Dendritic cell treated with granulocyte-macrophage colony-stimulating factor and Interleukin-4, amounts not matched to agents 40 ng/mL and 50 ng/mL, for 4 days (primary cell): Measurements from ENCODE around the gene COPS9.
A peak's percentile ranks its signal among the peaks of the same experiment; 100 is the strongest.

Source experiments
- H3K27ac Mint-ChIP-seq: one replicate; pipeline ENCODE4 v1.8.0; 2022; ENCODE audit warnings: mild to moderate bottlenecking, mixed read lengths
- H3K27me3 Mint-ChIP-seq: one replicate; pipeline ENCODE4 v1.8.0; 2022; ENCODE audit warnings: mild to moderate bottlenecking, mixed read lengths
- H3K36me3 Mint-ChIP-seq: one replicate; pipeline ENCODE4 v1.8.0; 2022; ENCODE audit warnings: low read depth, mixed read lengths
- H3K4me1 Mint-ChIP-seq: one replicate; pipeline ENCODE4 v1.8.0; 2022; ENCODE audit warnings: low read depth, mixed read lengths
- H3K4me3 Mint-ChIP-seq: one replicate; pipeline ENCODE4 v1.8.0; 2022; ENCODE audit warnings: mild to moderate bottlenecking, moderate library complexity, mixed read lengths
- H3K9me3 Mint-ChIP-seq: one replicate; pipeline ENCODE4 v1.8.0; 2022; ENCODE audit warnings: mixed read lengths
- intact Hi-C: fragments of 100-400 bp; cut with micrococcal nuclease; formaldehyde crosslinking; loops from one replicate; pipeline ENCODE4 v1.15.0; 2022

The COPS9 gene

DNA sequence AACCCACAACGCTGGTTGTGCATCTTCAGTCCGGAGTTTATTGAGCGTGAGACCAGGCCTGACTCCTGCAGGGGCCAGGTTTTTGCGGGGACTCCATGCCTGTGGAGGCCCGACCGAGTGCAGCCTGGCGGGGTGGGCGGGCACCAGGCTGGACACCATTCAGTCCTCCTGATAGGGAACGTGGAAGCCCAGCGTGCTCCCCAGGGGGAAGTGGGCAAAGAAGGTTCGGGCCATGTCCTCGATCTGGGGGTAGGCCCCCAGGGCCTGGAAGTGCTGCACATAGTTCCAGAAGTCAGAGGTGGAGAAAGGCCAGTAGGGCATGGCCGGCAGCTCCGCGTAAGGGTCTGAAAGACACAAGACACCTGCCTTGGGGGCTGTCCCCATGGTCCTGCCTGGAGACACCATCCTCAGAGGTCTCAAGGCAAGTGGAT is 2.9 kb upstream of the COPS9 start:
- Mint-ChIP-seq H3K27ac (no peak overlapping the region), H3K4me3 (no peak overlapping the region), H3K27me3 (peaks cover 36% of the 10 kb centered on the region), H3K9me3 (no peaks in the 10 kb centered on the region), H3K4me1 (peaks cover 32% of the 10 kb centered on the region), H3K36me3 (peaks cover 15% of the 10 kb centered on the region)
- intact Hi-C loops = no loop called here

GRCh38 chr2:240138254-240138984 is 2.3 kb upstream of the COPS9 start:
- Mint-ChIP-seq H3K9me3 (no peaks in the 10 kb centered on the region), H3K36me3 (peaks cover 22% of the 10 kb centered on the region), H3K4me1 (peaks cover 33% of the 10 kb centered on the region), H3K27ac (no peak overlapping the region), H3K27me3 (peaks cover 35% of the 10 kb centered on the region), H3K4me3 (no peak overlapping the region)
- intact Hi-C loops = no loop called here

DNA sequence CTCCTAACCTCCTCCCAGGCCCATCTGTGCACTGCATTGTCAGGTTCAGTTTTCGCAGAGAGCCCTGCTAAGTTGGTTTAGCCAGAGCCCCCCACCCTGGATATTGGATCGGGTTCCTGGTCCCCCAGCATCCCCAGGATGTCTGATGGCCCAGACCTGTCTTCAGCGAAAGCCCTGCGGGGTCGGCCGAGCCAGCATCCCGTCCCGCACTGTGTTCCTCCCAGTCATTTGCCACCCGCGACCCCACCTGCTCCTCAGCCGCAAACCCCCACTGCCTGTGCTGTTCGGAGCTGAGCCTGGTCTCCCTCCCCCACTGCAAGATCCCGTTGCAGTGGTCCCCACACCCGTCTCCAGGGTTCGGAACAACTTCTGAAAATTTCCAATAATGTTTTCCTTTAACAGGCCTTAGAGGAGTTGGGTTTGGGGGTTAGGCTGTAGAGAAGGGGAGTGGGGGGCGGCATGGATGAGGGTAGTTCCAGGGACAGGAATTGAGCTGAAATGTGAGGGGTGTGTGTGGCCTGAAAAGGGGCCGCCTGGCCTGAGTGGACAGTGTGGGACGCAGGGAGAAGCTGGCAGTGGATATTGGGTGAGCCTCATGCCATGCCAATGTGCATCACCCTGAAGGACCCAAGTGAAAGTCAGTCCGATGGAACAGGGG is 1.6 kb upstream of the COPS9 start:
- Mint-ChIP-seq H3K27me3 (peaks cover 30% of the 10 kb centered on the region), H3K9me3 (no peaks in the 10 kb centered on the region), H3K4me3 (no peak overlapping the region), H3K4me1 (peaks cover 33% of the 10 kb centered on the region), H3K27ac (no peak overlapping the region), H3K36me3 (peaks cover 28% of the 10 kb centered on the region)
- intact Hi-C loops = no loop called here

DNA sequence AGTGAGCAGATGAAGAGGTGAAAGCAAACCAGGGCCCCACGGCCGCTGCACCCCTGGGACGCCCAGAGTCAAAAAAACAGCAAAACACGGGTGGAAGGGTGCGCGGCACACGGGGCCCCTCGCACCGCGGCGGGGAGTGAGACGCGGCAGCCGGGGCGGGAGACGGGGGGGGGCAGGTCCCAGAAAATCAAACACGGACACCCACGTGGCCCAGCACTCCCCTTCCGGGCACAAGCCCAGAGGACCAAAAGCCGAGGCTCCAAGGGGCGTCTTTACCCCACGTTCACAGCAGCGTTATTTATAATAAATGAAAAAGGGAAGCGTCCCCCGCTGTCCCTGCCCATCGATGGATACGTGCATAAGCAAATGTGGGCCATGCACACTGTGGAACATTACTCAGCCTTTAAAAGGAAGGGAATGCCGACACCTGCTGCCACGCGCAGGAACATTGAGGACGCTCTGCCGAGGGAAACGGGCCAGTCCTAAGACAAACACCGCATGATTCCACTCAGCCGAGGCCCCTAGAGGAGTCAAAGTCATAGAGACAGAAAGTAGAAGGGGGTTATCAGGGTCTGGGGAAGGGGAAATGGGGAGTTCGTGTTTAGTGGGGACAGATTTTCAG is 677 bp upstream of the COPS9 start:
- H3K9me3 Mint-ChIP-seq = no peaks in the 10 kb centered on the region
- H3K27me3 Mint-ChIP-seq = peaks cover 27% of the 10 kb centered on the region
- intact Hi-C loops = no loop called here
- H3K27ac Mint-ChIP-seq = peak overlapping the region; percentile 85
- H3K4me1 Mint-ChIP-seq = peaks cover 33% of the 10 kb centered on the region
- peak overlapping the region; percentile 83 for H3K4me3 Mint-ChIP-seq
- H3K36me3 Mint-ChIP-seq = peaks cover 38% of the 10 kb centered on the region

GRCh38 chr2:240135706-240136012 is 446 bp downstream of the COPS9 start:
- Mint-ChIP-seq H3K36me3 (peaks cover 49% of the 10 kb centered on the region), H3K9me3 (no peaks in the 10 kb centered on the region), H3K27ac (peak overlapping the region; percentile 85), H3K27me3 (peaks cover 25% of the 10 kb centered on the region), H3K4me3 (peak overlapping the region; percentile 83), H3K4me1 (peaks cover 33% of the 10 kb centered on the region)
- intact Hi-C loops = no loop called here

GRCh38 chr2:240134956-240135520 is 1.1 kb downstream of the COPS9 start:
- Mint-ChIP-seq H3K4me3 (peak overlapping the region; percentile 83), H3K9me3 (no peaks in the 10 kb centered on the region), H3K4me1 (peaks cover 33% of the 10 kb centered on the region), H3K36me3 (peaks cover 55% of the 10 kb centered on the region), H3K27me3 (peaks cover 25% of the 10 kb centered on the region), H3K27ac (peak overlapping the region; percentile 85)
- intact Hi-C loops = no loop called here

- H3K27me3 Mint-ChIP-seq = peaks cover 24% of the 10 kb centered on the region
- H3K9me3 Mint-ChIP-seq = no peaks in the 10 kb centered on the region
- no peak overlapping the region for H3K27ac Mint-ChIP-seq
- H3K4me3 Mint-ChIP-seq = no peak overlapping the region
- H3K4me1 Mint-ChIP-seq = peaks cover 31% of the 10 kb centered on the region
- intact Hi-C loops = no loop called here
- peaks cover 61% of the 10 kb centered on the region for H3K36me3 Mint-ChIP-seq
These were observed 1.6 kb downstream of the COPS9 start for GRCh38 chr2:240134466-240134865.

- no peak overlapping the region for H3K4me3 Mint-ChIP-seq
- H3K4me1 Mint-ChIP-seq = peaks cover 26% of the 10 kb centered on the region
- peaks cover 15% of the 10 kb centered on the region for H3K27me3 Mint-ChIP-seq
- no peak overlapping the region for H3K27ac Mint-ChIP-seq
- H3K36me3 Mint-ChIP-seq = peaks cover 72% of the 10 kb centered on the region
- no peaks in the 10 kb centered on the region for H3K9me3 Mint-ChIP-seq
- intact Hi-C loops = no loop called here
These were observed 2.7 kb downstream of the COPS9 start for GRCh38 chr2:240133401-240133800.

DNA sequence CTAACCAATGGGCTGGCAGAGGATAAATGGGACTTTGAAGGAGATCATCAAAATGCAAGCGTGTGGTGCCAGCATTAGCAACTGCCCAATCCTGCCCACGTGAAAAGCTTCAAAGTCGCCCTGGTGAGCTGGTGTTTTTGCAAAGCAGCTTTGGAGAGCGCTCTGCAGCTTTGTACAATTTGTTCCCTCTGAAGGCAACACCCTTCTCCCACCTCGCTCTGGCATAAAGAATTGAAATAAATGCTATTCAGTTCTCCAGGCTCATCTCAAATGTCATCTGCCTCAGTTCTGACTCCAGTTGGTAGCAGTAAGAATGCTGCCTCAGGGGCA is 3.5 kb downstream of the COPS9 start:
- Mint-ChIP-seq H3K4me3 (no peak overlapping the region), H3K27me3 (peaks cover 8% of the 10 kb centered on the region), H3K27ac (no peak overlapping the region), H3K9me3 (no peaks in the 10 kb centered on the region), H3K36me3 (peaks cover 80% of the 10 kb centered on the region), H3K4me1 (peaks cover 26% of the 10 kb centered on the region)
- intact Hi-C loops = no loop called here

DNA sequence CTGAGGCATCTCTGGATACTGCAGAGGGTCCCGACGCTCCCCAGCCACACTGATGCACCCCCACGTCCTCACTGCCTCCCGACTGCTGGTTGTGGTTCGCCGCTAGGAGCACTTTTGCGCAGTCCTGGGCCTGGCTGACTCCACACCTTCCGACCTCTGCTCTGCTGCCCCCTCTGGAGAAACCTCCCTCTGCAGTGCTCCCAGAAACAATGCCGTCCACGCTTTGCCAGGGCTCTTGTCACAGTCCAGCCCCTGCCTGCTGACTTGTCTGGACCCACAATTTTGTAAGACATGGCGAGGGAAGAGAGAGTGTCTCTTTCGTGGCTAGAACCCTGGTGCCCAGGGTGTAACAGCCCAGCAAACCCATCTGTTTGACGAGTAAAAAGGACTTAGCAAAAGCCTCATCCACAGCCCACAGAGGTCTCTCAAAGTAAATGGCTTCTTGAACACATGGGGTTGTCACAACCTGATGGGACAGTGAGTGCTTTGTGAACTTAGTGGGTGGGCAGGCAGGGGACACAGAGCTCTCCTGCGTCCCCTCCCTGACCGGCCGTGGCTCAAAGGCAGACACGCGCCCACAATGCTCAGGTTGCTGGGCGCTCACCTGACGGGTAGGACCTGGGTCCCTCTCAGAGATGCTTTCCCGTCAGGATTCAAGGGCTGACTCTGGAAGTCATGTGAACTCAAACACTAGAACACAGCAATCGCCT is 4.0 kb downstream of the COPS9 start:
- Mint-ChIP-seq H3K36me3 (peaks cover 85% of the 10 kb centered on the region), H3K4me1 (peaks cover 23% of the 10 kb centered on the region), H3K4me3 (no peak overlapping the region), H3K9me3 (no peaks in the 10 kb centered on the region), H3K27ac (no peak overlapping the region), H3K27me3 (peaks cover 2% of the 10 kb centered on the region)
- intact Hi-C loops = no loop called here

DNA sequence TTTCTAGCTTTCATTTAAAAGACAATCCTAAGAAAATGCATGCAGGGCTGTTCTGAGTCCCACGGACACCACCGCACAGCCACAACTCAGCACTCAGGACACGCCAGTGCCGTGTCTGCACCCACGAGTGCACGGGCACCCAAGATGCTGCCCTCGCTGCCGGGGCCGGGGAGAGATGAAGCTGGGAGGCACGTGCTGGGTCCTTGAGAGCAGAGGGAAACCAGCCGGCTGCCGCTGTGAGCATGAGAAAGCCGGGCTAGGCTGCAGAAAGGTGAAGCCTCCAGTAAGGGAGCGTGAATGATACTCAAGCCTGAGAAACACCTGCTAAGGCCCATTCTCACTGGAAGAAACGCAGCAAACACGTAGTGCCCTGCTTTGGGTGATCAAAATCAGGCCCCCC is 4.8 kb downstream of the COPS9 start:
- intact Hi-C loops = no loop called here
- peaks cover 90% of the 10 kb centered on the region for H3K36me3 Mint-ChIP-seq
- H3K4me1 Mint-ChIP-seq = peaks cover 19% of the 10 kb centered on the region
- no peaks in the 10 kb centered on the region for H3K27me3 Mint-ChIP-seq
- H3K9me3 Mint-ChIP-seq = no peaks in the 10 kb centered on the region
- no peak overlapping the region for H3K4me3 Mint-ChIP-seq
- no peak overlapping the region for H3K27ac Mint-ChIP-seq

DNA sequence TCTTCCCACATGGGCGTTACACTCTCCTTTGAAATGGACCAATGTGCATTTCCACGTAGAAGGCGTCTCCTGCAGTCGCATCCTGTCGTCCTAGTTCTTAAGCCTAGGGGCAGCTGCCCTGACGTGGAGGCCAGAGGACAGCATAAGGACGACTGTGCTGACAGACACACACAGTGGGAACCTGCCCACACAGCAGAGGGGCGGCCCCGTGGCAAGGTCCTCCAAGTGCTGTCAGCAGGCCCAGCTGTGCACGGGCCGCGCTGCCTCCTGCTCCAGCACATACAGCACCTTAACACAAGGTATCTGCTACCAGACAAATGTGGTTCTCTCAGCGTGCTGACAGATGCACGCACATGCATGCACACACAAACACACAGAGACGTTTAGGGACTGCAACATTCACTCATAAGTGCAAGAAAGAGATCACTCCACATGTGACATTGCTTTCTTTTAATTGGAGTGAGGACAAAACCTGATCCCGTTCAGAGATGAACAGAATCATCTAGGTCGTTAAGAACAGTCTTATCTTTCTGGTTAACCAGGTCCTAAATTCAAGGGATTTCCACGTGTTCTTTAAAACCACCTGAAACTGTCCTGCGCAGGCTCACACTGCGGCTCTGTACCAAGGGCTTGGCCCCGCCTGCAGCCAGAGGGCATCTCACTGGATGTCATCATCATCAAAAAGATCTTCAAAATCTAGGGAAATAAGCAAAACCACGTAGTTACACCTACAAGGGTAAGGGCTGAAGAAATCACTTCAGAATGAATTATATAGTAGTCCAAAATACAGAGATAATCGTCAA is 5.5 kb downstream of the COPS9 start:
- Mint-ChIP-seq H3K27me3 (no peaks in the 10 kb centered on the region), H3K4me3 (no peak overlapping the region), H3K36me3 (peaks cover 90% of the 10 kb centered on the region), H3K9me3 (no peaks in the 10 kb centered on the region), H3K4me1 (peaks cover 17% of the 10 kb centered on the region), H3K27ac (no peak overlapping the region)
- intact Hi-C loops = no loop called here

DNA sequence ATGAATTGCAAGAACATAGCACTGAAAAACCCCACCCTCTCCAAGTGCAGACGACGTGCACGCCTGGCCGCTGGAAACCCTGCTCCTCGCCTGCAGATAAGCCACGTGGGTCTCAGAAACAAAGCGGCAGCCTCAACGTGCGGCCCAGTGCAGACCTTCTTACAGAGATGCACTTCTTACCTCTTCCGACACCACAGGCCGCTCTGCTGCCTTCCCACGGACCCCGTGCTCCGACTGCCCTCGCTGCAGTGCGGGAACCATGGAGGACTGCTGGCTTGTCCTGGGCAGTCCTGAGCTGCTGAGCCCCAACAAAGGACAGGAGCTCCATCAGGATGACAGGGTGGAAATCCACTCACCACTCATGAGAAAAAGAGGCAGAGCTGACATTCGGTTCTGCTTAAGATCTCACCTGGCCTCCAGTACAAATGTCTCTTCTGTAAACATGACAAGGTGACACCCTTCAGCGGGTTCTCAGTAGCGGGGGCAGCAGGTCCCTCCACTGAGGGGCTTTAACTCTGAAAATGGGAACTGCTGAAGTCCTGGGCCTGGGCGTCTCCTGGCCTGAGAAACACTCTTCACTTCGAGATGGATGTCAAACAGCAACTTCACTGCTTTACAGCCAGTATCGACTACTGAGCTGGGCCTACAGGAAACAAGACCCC is 6.2 kb downstream of the COPS9 start:
- peaks cover 88% of the 10 kb centered on the region for H3K36me3 Mint-ChIP-seq
- no peak overlapping the region for H3K27ac Mint-ChIP-seq
- H3K9me3 Mint-ChIP-seq = no peaks in the 10 kb centered on the region
- intact Hi-C loops = no loop called here
- no peak overlapping the region for H3K4me3 Mint-ChIP-seq
- H3K27me3 Mint-ChIP-seq = no peaks in the 10 kb centered on the region
- peaks cover 9% of the 10 kb centered on the region for H3K4me1 Mint-ChIP-seq
